Endodermal cell (in vitro differentiated cells): ENCODE results near the gene ARL3. TPM values are rescaled to one million over a fixed set of nuclear protein-coding genes. Genes with fewer than 3 reads are reported as not detected.
A peak's percentile ranks its signal among the peaks of the same experiment; 100 is the strongest.

Source experiments
- DNase-seq: peaks from one replicate; pipeline ENCODE4 v3.0.0-alpha.2; 2017
- H3K27ac ChIP-seq: 2 replicates; pipeline ENCODE4 v1.5.1; 2013; ENCODE audit warnings: mild to moderate bottlenecking, low read depth, low read length, moderate library complexity
- H3K27me3 ChIP-seq: 2 replicates; pipeline ENCODE4 v1.6.1; 2013; ENCODE audit warnings: mild to moderate bottlenecking, low read length, moderate library complexity; ENCODE audit not compliant: insufficient read depth, control insufficient read depth, poor library complexity, severe bottlenecking
- H3K36me3 ChIP-seq: 2 replicates; pipeline ENCODE4 v1.7.0; 2013; ENCODE audit warnings: mild to moderate bottlenecking, low read length, moderate library complexity; ENCODE audit not compliant: control insufficient read depth, insufficient read depth
- H3K4me1 ChIP-seq: one replicate; pipeline ENCODE4 v1.7.0; 2013; ENCODE audit warnings: low read length; ENCODE audit not compliant: control insufficient read depth, insufficient read depth
- H3K4me3 ChIP-seq: 2 replicates; pipeline ENCODE4 v1.5.1; 2013; ENCODE audit warnings: mild to moderate bottlenecking, low read length, moderate library complexity
- H3K9ac ChIP-seq: 2 replicates; pipeline ENCODE4 v1.6.1; 2013; ENCODE audit warnings: mild to moderate bottlenecking, low read length, moderate library complexity; ENCODE audit not compliant: poor library complexity, severe bottlenecking; ENCODE audit errors: extremely low read depth
- H3K9me3 ChIP-seq: 2 replicates; pipeline ENCODE4 v1.6.1; 2013; ENCODE audit warnings: mild to moderate bottlenecking, low read length, moderate library complexity; ENCODE audit not compliant: control insufficient read depth
- H3K27ac Mint-ChIP-seq: 2 replicates; pipeline ENCODE4 v1.8.0; 2020; ENCODE audit warnings: mixed read lengths
- H3K27me3 Mint-ChIP-seq: 2 replicates; pipeline ENCODE4 v1.8.0; 2021; ENCODE audit warnings: mild to moderate bottlenecking, mixed read lengths; ENCODE audit not compliant: insufficient read depth
- H3K36me3 Mint-ChIP-seq: 2 replicates; pipeline ENCODE4 v1.8.0; 2020; ENCODE audit warnings: low read depth, mixed read lengths
- H3K4me1 Mint-ChIP-seq: 2 replicates; pipeline ENCODE4 v1.8.0; 2020; ENCODE audit warnings: mixed read lengths
- H3K4me3 Mint-ChIP-seq: 2 replicates; pipeline ENCODE4 v1.8.0; 2020; ENCODE audit warnings: mild to moderate bottlenecking, moderate library complexity, mixed read lengths
- H3K9me3 Mint-ChIP-seq: 2 replicates; pipeline ENCODE4 v1.8.0; 2020; ENCODE audit warnings: mild to moderate bottlenecking, mixed read lengths
- CTCF ChIP-seq: fragments of 200-600 bp; sonication (generic); conservative IDR thresholded peaks from 2 replicates; pipeline ENCODE4 v1.5.0; 2021; ENCODE audit warnings: antibody characterized with exemption, mild to moderate bottlenecking
- WGBS, 2 experiments: methylation state at CpG; one replicate each; pipeline versions ENCODE4 v1.1.5 to v1.1.7; 2013; ENCODE audit warnings: missing lambda C conversion rate in 2 of 2, mixed read lengths in 1 of 2; ENCODE audit not compliant: insufficient coverage in 1 of 2, insufficient read length in 1 of 2; 5-methylcytosine and 5-hydroxymethylcytosine counted together
- total RNA-seq, 2 donors: library from RNA; stranded (reverse); fragmentation: NEBNext Ultra II Directional in 1 of 2; extraction: Animal tissue kit (Norgen Biotek cat#: 25700) in 1 of 2; gene quantifications; 2 replicates in 1 of 2; 3 replicates in 1 of 2; pipeline ENCODE4 v1.2.1, GENCODE V29; 2021

Gene ARL3
- total RNA-seq, 2 donors from 2014 or later, result 20.3 to 25.6 TPM

GRCh38 chr10:102735065-102735562, 20.9 kb upstream of the ARL3 start:
- Mint-ChIP-seq H3K27ac (peak overlapping the region; percentile 70), H3K4me3 (no peak overlapping the region), H3K4me1 (no peaks in the 10 kb centered on the region), H3K27me3 (no peaks in the 10 kb centered on the region), H3K36me3 (peaks cover 53% of the 10 kb centered on the region), H3K9me3 (no peaks in the 10 kb centered on the region)
- no peak for TF ChIP-seq CTCF
- no peaks in the 10 kb centered on the region for H3K9me3 ChIP-seq
- H3K27ac ChIP-seq, result no peak overlapping the region
- DNase-seq, result peak; percentile 68
- H3K36me3 ChIP-seq, result peaks cover 56% of the 10 kb centered on the region
- 76 to 86% methylated on average over 4 to 9 of the region's 9 CpGs for WGBS, 2 experiments
- no peak overlapping the region for H3K9ac ChIP-seq
- no peak overlapping the region for H3K4me3 ChIP-seq
- H3K4me1 ChIP-seq, result no peaks in the 10 kb centered on the region
- no peaks in the 10 kb centered on the region for H3K27me3 ChIP-seq

GRCh38 chr10:102732661-102733060, 18.5 kb upstream of the ARL3 start:
- TF ChIP-seq CTCF, result no peak

GRCh38 chr10:102731222-102731800, 17.1 kb upstream of the ARL3 start:
- TF ChIP-seq CTCF, result no peak
- H3K4me1 Mint-ChIP-seq, result no peaks in the 10 kb centered on the region
- Histone ChIP-seq H3K4me3 (no peak overlapping the region), H3K9me3 (no peaks in the 10 kb centered on the region), H3K27me3 (no peaks in the 10 kb centered on the region), H3K36me3 (peaks cover 67% of the 10 kb centered on the region), H3K9ac (no peak overlapping the region), H3K27ac (no peak overlapping the region), H3K4me1 (no peaks in the 10 kb centered on the region)
- peaks cover 66% of the 10 kb centered on the region for H3K36me3 Mint-ChIP-seq
- H3K27ac Mint-ChIP-seq, result no peak overlapping the region
- no peak overlapping the region for H3K4me3 Mint-ChIP-seq
- DNase-seq, result no peak
- no peaks in the 10 kb centered on the region for H3K27me3 Mint-ChIP-seq
- WGBS, 2 experiments, result 96 to 100% methylated on average over 2 to 4 of the region's 5 CpGs
- no peaks in the 10 kb centered on the region for H3K9me3 Mint-ChIP-seq

More at GRCh38 chr10:102732661-102733060, 18.5 kb upstream of the ARL3 start:
- Histone ChIP-seq H3K4me1 (no peaks in the 10 kb centered on the region), H3K27ac (no peak overlapping the region), H3K4me3 (no peak overlapping the region), H3K36me3 (peaks cover 58% of the 10 kb centered on the region), H3K27me3 (no peaks in the 10 kb centered on the region), H3K9ac (no peak overlapping the region), H3K9me3 (no peaks in the 10 kb centered on the region)
- 88% methylated on average over 1 of the region's 1 CpG; no CpG with 5 or more reads in 1 of the 2 experiments for WGBS, 2 experiments
- Mint-ChIP-seq H3K27ac (no peak overlapping the region), H3K9me3 (no peaks in the 10 kb centered on the region), H3K36me3 (peaks cover 62% of the 10 kb centered on the region), H3K4me1 (no peaks in the 10 kb centered on the region), H3K27me3 (no peaks in the 10 kb centered on the region), H3K4me3 (no peak overlapping the region)
- no peak for DNase-seq
